SK-N-SH (cell line): ENCODE measurements around the gene HESX1. TPM values are rescaled to one million over a fixed set of nuclear protein-coding genes. Genes with fewer than 3 reads are reported as not detected.
A peak's percentile ranks its signal among the peaks of the same experiment; 100 is the strongest.

Source experiments
- CTCF ChIA-PET: fragments of 300-600, 350-600 bp; formaldehyde crosslinking; extraction: SDS; loops from one replicate; lab custom pipeline; 2021; lab: Yijun Ruan, JAX
- POLR2A ChIA-PET: fragments of 350-600 bp; sonication (Branson Sonifier 250); formaldehyde crosslinking; extraction: SDS; loops from one replicate; lab custom pipeline; 2020; ENCODE audit warnings: antibody characterized with exemption, inconsistent platforms; lab: Yijun Ruan, JAX
- DNase-seq: peaks from one replicate; pipeline ENCODE4 v3.0.0; 2012
- H2AFZ ChIP-seq: fragments of 200-600 bp; sonication (generic); 2 replicates; pipeline ENCODE4 v1.8.1; 2016; ENCODE audit warnings: antibody characterized with exemption, mild to moderate bottlenecking, low read depth
- H3F3A ChIP-seq: fragments of 200-600 bp; sonication (generic); replicated peaks from 2 replicates; pipeline ENCODE3; 2016; ENCODE audit warnings: antibody characterized with exemption, mild to moderate bottlenecking; ENCODE audit not compliant: insufficient read depth
- H3K27ac ChIP-seq, 2 experiments: fragments of 200-500 bp in 1 of 2; fragments of 200-600 bp in 1 of 2; sonication (Bioruptor generic) in 1 of 2; sonication (generic), shearing (Covaris generic) in 1 of 2; 2 replicates each; pipeline versions ENCODE4 v1.5.1 to v1.6.1; 2014 to 2016; ENCODE audit warnings: low read depth in 2 of 2, inconsistent platforms in 1 of 2, low read length in 1 of 2, mild to moderate bottlenecking in 1 of 2, mixed read lengths in 1 of 2
- H3K27me3 ChIP-seq: fragments of 200-600 bp; sonication (generic), shearing (Covaris generic); 2 replicates; pipeline ENCODE4 v1.6.1; 2016; ENCODE audit warnings: mixed run types; ENCODE audit not compliant: insufficient read depth
- H3K36me3 ChIP-seq, 2 experiments: fragments of 200-500 bp in 1 of 2; fragments of 200-600 bp in 1 of 2; sonication (Bioruptor generic) in 1 of 2; sonication (generic) in 1 of 2; replicated peaks in 1 of 2; 2 replicates each; pipeline versions ENCODE3 to v1.5.1; 2014 to 2016; ENCODE audit warnings: low read length in 1 of 2, mild to moderate bottlenecking in 1 of 2; ENCODE audit not compliant: insufficient read depth in 2 of 2, control insufficient read depth in 1 of 2
- H3K4me1 ChIP-seq, 2 experiments: fragments of 200-500 bp in 1 of 2; fragments of 200-600 bp in 1 of 2; sonication (Bioruptor generic) in 1 of 2; sonication (generic), shearing (Covaris generic) in 1 of 2; 2 replicates each; pipeline versions ENCODE4 v1.5.1 to v1.6.1; 2014 to 2016; ENCODE audit warnings: low read depth in 1 of 2, low read length in 1 of 2, mixed run types in 1 of 2; ENCODE audit not compliant: insufficient read depth in 2 of 2, control insufficient read depth in 1 of 2
- H3K4me2 ChIP-seq: fragments of 200-600 bp; sonication (generic), shearing (Covaris generic); 2 replicates; pipeline ENCODE4 v1.6.1; 2017; ENCODE audit warnings: mixed run types
- H3K4me3 ChIP-seq, 2 experiments: fragments of 200-500 bp in 1 of 2; fragments of 200-600 bp in 1 of 2; sonication (Bioruptor generic) in 1 of 2; sonication (generic), shearing (Covaris generic) in 1 of 2; 2 replicates each; pipeline versions ENCODE4 v1.5.1 to v1.8.1; 2014 to 2016; ENCODE audit warnings: low read depth in 2 of 2, inconsistent platforms in 1 of 2, low read length in 1 of 2, mild to moderate bottlenecking in 1 of 2, mixed read lengths in 1 of 2, moderate library complexity in 1 of 2
- H3K79me2 ChIP-seq: fragments of 200-600 bp; sonication (generic); 2 replicates; pipeline ENCODE4 v1.8.1; 2017; ENCODE audit warnings: mild to moderate bottlenecking; ENCODE audit not compliant: insufficient read depth
- H3K9ac ChIP-seq: fragments of 200-600 bp; sonication (generic); 2 replicates; pipeline ENCODE4 v1.6.1; 2017; ENCODE audit warnings: mixed run types
- H3K9me2 ChIP-seq: fragments of 200-600 bp; sonication (generic); 2 replicates; pipeline ENCODE4 v1.6.1; 2017; ENCODE audit warnings: mixed run types
- H3K9me3 ChIP-seq: fragments of 200-600 bp; sonication (generic); 2 replicates; pipeline ENCODE4 v1.6.1; 2017; ENCODE audit warnings: mixed run types, mild to moderate bottlenecking, moderate library complexity
- H4K20me1 ChIP-seq: fragments of 200-600 bp; sonication (generic); 2 replicates; pipeline ENCODE4 v1.6.1; 2017; ENCODE audit warnings: mild to moderate bottlenecking, mixed run types; ENCODE audit not compliant: insufficient read depth
- CHD2 ChIP-seq: fragments of 150-350 bp; IDR thresholded peaks from 2 replicates; pipeline ENCODE4 v1.6.1; 2018; ENCODE audit warnings: low read length; ENCODE audit not compliant: partially characterized antibody
- EZH2phosphoT487 ChIP-seq: fragments of 200-600 bp; sonication (generic); IDR thresholded peaks from 2 replicates; pipeline ENCODE4 v1.6.1; 2017; ENCODE audit warnings: low read depth, mixed run types, mild to moderate bottlenecking, antibody characterized with exemption, moderate library complexity, borderline replicate concordance
- FOXJ3 ChIP-seq: sonication (generic); formaldehyde crosslinking; IDR thresholded peaks from 2 replicates; pipeline ENCODE4 v1.5.1; 2020; ENCODE audit warnings: mild to moderate bottlenecking, missing genetic modification reagents
- GABPA ChIP-seq: IDR thresholded peaks from 2 replicates; pipeline ENCODE4 v1.4.0; 2012; ENCODE audit warnings: low read depth, mild to moderate bottlenecking
- GATA2 ChIP-seq: sonication (generic); formaldehyde crosslinking; IDR thresholded peaks from 2 replicates; pipeline ENCODE4 v1.5.0; 2020; ENCODE audit warnings: mild to moderate bottlenecking, missing genetic modification reagents
- MEF2A ChIP-seq: IDR thresholded peaks from 2 replicates; pipeline ENCODE4 v1.4.0; 2012; ENCODE audit warnings: low read depth, borderline replicate concordance
- MXI1 ChIP-seq: IDR thresholded peaks from 2 replicates; pipeline ENCODE4 v1.6.1; 2012; ENCODE audit warnings: mild to moderate bottlenecking, low read depth, low read length, improper control_type of control experiment
- NRF1 ChIP-seq: IDR thresholded peaks from 2 replicates; pipeline ENCODE4 v1.6.1; 2012; ENCODE audit warnings: low read depth, mild to moderate bottlenecking, low read length
- RAD21 ChIP-seq: IDR thresholded peaks from 2 replicates; pipeline ENCODE4 v1.6.1; 2012; ENCODE audit warnings: mild to moderate bottlenecking, low read length
- RCOR1 ChIP-seq: fragments of 150-350 bp; IDR thresholded peaks from 2 replicates; pipeline ENCODE4 v1.6.1; 2017; ENCODE audit warnings: antibody characterized with exemption, low read length
- RFX5 ChIP-seq: IDR thresholded peaks from 2 replicates; pipeline ENCODE4 v1.6.1; 2012; ENCODE audit warnings: mild to moderate bottlenecking, improper control_type of control experiment, low read length
- SIN3A ChIP-seq: IDR thresholded peaks from 2 replicates; pipeline ENCODE4 v1.6.1; 2012; ENCODE audit warnings: low read depth, mild to moderate bottlenecking, low read length, moderate library complexity, borderline replicate concordance
- TCF12 ChIP-seq: IDR thresholded peaks from 2 replicates; pipeline ENCODE4 v1.4.0; 2012
- USF1 ChIP-seq: IDR thresholded peaks from 2 replicates; pipeline ENCODE4 v1.4.0; 2012; ENCODE audit warnings: low read depth, borderline replicate concordance
- YY1 ChIP-seq: IDR thresholded peaks from 2 replicates; pipeline ENCODE4 v1.4.0; 2012; ENCODE audit warnings: low read depth, mild to moderate bottlenecking
- WGBS: methylation state at CpG from one replicate; pipeline ENCODE4 v1.1.6; 2017; ENCODE audit warnings: low lambda C conversion rate; 5-methylcytosine and 5-hydroxymethylcytosine counted together
- polyA plus RNA-seq, 3 experiments: library from polyadenylated mRNA; depleted of rRNA; stranded (reverse); fragments of >200 nt; gene quantifications; 2 replicates each; pipeline ENCODE4 v1.2.3, GENCODE V29; 2012
- TF ChIP-seq, protein P1 (sequence below): IDR thresholded peaks from 2 replicates; pipeline ENCODE4 v1.4.0; 2012; ENCODE audit warnings: low read depth, borderline replicate concordance

The HESX1 gene
- polyA plus RNA-seq, 1 of the 3 experiments (the other 2 are of a cell fraction), result 1.2 TPM

DNA sequence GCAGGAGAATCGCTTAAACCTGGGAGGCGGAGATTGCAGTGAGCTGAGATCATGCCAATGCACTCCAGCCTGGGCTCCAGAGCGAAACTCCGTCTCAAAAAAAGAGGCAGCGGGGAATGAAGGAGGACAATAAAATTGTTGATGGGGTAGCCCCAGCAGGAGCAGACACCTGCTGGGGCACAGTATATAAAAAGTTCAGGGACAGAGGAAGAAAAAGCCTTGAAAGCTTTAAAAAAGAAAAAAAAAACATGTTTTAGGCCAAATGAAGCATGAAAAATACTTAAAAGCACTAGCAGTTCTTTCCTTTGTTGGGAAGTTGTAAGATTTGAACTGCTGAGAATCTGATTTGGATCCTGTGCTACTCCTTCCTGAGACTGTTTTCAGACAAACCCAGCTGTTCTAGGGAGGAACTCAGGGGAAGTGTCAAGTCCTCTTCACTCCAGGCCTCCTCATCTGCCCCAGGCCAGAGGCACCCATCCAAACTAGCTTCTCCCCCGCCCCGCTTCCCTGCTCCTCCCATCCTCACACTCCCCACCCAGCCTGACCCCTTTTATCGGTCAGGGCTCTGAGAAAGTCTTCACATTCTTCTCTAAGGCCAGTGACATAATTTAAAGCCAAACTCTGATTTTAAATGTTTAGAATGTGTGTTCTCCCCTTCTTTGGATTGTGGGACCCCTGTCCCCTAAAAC, 39.6 kb downstream of the HESX1 start:
- H3K27me3 ChIP-seq, result no peaks in the 10 kb centered on the region
- WGBS, result 92% methylated on average over 8 of the region's 8 CpGs
- no peak overlapping the region for H3K4me2 ChIP-seq
- no peaks in the 10 kb centered on the region for H3K36me3 ChIP-seq
- H2AFZ ChIP-seq, result no peak overlapping the region
- peak overlapping the region in 1 of 2 experiments; percentile 99; a peak in 2 of 4 replicates for H3K27ac ChIP-seq
- DNase-seq, result no peak
- no peak overlapping the region for H3K9ac ChIP-seq
- no peaks in the 10 kb centered on the region for H4K20me1 ChIP-seq
- no peaks in the 10 kb centered on the region for H3K79me2 ChIP-seq
- H3K9me2 ChIP-seq, result no peaks in the 10 kb centered on the region
- CTCF ChIA-PET, result interaction anchor here (0.6 to 6.0 kb wide), 14 partner anchors 8 to 164 kb away, joined by 3 to 49 read pairs (median 4); no protein-coding TSS in a partner anchor
- H3K4me3 ChIP-seq, result no peak overlapping the region; a peak in 1 of 4 replicates
- TF ChIP-seq RFX5 (no peak), CHD2 (no peak), TCF12 (no peak), MXI1 (no peak), GATA2 (CRISPR knock-in tag) (no peak), RAD21 (no peak), YY1 (no peak), SIN3A (no peak), FOXJ3 (CRISPR knock-in tag) (no peak), RCOR1 (no peak), USF1 (no peak), NRF1 (no peak), GABPA (no peak), MEF2A (no peak), EZH2phosphoT487 (no peak)
- TF ChIP-seq, protein P1, sequence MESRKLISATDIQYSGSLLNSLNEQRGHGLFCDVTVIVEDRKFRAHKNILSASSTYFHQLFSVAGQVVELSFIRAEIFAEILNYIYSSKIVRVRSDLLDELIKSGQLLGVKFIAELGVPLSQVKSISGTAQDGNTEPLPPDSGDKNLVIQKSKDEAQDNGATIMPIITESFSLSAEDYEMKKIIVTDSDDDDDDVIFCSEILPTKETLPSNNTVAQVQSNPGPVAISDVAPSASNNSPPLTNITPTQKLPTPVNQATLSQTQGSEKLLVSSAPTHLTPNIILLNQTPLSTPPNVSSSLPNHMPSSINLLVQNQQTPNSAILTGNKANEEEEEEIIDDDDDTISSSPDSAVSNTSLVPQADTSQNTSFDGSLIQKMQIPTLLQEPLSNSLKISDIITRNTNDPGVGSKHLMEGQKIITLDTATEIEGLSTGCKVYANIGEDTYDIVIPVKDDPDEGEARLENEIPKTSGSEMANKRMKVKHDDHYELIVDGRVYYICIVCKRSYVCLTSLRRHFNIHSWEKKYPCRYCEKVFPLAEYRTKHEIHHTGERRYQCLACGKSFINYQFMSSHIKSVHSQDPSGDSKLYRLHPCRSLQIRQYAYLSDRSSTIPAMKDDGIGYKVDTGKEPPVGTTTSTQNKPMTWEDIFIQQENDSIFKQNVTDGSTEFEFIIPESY, result no peak
- peaks cover 7 to 80% of the 10 kb centered on the region in 2 experiments; a peak in 2 of 4 replicates for H3K4me1 ChIP-seq
- POLR2A ChIA-PET, result interaction anchor here (1.5 to 2.9 kb wide), 4 partner anchors 8 to 40 kb away, joined by 7 to 31 read pairs (median 10); no protein-coding TSS in a partner anchor
- H3F3A ChIP-seq, result no peaks in the 10 kb centered on the region
- H3K9me3 ChIP-seq, result no peaks in the 10 kb centered on the region
